BLaER1 (cell line): ENCODE data around the gene RBM33.
A peak's percentile ranks its signal among the peaks of the same experiment; 100 is the strongest.

Experiments used
- H3K27ac ChIP-seq: shearing (Covaris generic); formaldehyde crosslinking; 2 replicates; pipeline ENCODE4 v1.8.1; 2022
- H3K27me3 ChIP-seq: shearing (Covaris generic); formaldehyde crosslinking; 2 replicates; pipeline ENCODE4 v1.8.1; 2022
- H3K36me3 ChIP-seq: shearing (Covaris generic); formaldehyde crosslinking; 2 replicates; pipeline ENCODE4 v1.8.1; 2022
- H3K4me1 ChIP-seq: shearing (Covaris generic); formaldehyde crosslinking; 2 replicates; pipeline ENCODE4 v1.8.1; 2022
- H3K4me2 ChIP-seq: shearing (Covaris generic); formaldehyde crosslinking; 2 replicates; pipeline ENCODE4 v1.8.1; 2022
- H3K4me3 ChIP-seq: shearing (Covaris generic); formaldehyde crosslinking; 2 replicates; pipeline ENCODE4 v1.8.1; 2022
- H3K9ac ChIP-seq: shearing (Covaris generic); formaldehyde crosslinking; 2 replicates; pipeline ENCODE4 v1.8.1; 2022
- H3K9me3 ChIP-seq: shearing (Covaris generic); formaldehyde crosslinking; 2 replicates; pipeline ENCODE4 v1.8.1; 2022
- H4K20me1 ChIP-seq: shearing (Covaris generic); formaldehyde crosslinking; 2 replicates; pipeline ENCODE4 v1.8.1; 2022
- Cebpa-rat ChIP-seq: shearing (Covaris generic); IDR thresholded peaks from 2 replicates; pipeline ENCODE4 v1.8.1; 2022

Gene RBM33

DNA sequence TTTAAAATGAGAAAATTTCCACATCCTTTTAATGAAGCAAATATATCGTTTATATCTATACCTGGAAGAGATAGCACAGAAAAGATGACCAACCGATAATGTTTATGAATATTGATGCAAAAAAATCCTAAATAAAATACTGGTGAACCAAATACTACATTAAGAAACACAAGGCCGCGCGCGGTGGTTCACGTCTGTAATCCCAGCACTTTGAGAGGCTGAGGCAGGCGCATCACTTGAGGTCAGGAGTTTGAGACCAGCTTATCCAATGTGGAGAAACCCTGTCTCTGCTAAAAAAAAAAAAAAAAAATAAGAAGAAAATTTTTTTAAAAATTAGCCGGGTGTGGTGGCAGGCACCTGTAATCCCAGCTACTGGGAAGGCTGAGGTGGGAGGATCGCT lies 142.0 kb downstream of the RBM33 start:
- no peak overlapping the region for H3K4me2 ChIP-seq
- H3K27me3 ChIP-seq: peaks cover 21% of the 10 kb centered on the region
- TF ChIP-seq Cebpa-rat: no peak

DNA sequence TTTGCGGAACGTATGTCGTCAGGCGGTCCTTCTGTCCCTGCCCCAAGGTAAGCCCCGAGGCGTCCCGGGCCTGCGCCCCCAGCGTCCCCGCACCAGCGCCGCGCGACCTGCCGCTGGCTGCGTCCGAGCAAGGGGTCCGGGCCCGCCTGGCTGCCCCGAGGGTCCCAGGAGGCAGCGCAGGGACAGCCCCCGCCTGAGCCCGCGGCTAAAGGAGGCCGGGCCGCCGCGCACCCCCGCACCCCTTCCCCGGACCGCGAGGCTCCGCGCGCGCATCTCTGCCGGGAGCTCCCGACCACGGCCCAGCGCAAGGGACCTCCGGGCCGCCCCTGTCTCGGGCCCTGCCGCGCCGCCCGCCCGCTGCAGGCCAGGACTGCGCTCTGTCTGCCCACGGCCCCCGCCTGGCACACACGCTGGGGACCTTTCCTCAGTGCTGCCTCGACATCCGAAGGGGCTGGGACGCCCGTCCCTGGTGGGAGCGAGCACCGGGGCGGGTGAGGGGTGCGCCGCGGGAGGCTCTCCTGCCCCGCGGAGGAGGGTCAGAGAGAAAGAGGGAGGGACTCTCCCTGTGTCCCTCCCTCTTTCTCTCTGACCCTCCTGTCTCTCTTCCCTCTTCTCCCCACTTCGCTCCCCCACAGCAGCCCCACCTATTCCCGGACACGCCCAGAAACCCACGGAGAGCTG lies 142.8 kb downstream of the RBM33 start:
- H3K27me3 ChIP-seq: peaks cover 21% of the 10 kb centered on the region
- H3K4me1 ChIP-seq: peaks cover 12% of the 10 kb centered on the region
- H3K4me2 ChIP-seq: peak overlapping the region; percentile 59
- H4K20me1 ChIP-seq: peaks cover 35% of the 10 kb centered on the region
- H3K9me3 ChIP-seq: peaks cover 6% of the 10 kb centered on the region; the same call in 1 of the 2 replicates
- H3K4me3 ChIP-seq: no peak overlapping the region
- H3K9ac ChIP-seq: no peak overlapping the region
- no peak for TF ChIP-seq Cebpa-rat
- H3K27ac ChIP-seq: no peak overlapping the region
- H3K36me3 ChIP-seq: peaks cover 25% of the 10 kb centered on the region

More for the DNA sequence above, 142.0 kb downstream of the RBM33 start:
- no peak overlapping the region for H3K9ac ChIP-seq
- H3K4me1 ChIP-seq: peaks cover 12% of the 10 kb centered on the region
- H3K36me3 ChIP-seq: peaks cover 33% of the 10 kb centered on the region
- peaks cover 6% of the 10 kb centered on the region; the same call in 1 of the 2 replicates for H3K9me3 ChIP-seq
- H3K4me3 ChIP-seq: no peak overlapping the region
- H3K27ac ChIP-seq: no peak overlapping the region
- peaks cover 36% of the 10 kb centered on the region for H4K20me1 ChIP-seq

- H3K4me2 ChIP-seq: peak overlapping the region; percentile 17; the same call in 1 of the 2 replicates
- H3K9ac ChIP-seq: no peak overlapping the region
- H3K4me1 ChIP-seq: peaks cover 12% of the 10 kb centered on the region
- peaks cover 21% of the 10 kb centered on the region for H3K27me3 ChIP-seq
- no peak overlapping the region for H3K27ac ChIP-seq
- H3K4me3 ChIP-seq: no peak overlapping the region
- H3K9me3 ChIP-seq: peaks cover 6% of the 10 kb centered on the region; the same call in 1 of the 2 replicates
- H3K36me3 ChIP-seq: peaks cover 14% of the 10 kb centered on the region
- H4K20me1 ChIP-seq: peaks cover 22% of the 10 kb centered on the region
- no peak for TF ChIP-seq Cebpa-rat
Measured at GRCh38 chr7:155788616-155789000, 144.1 kb downstream of the RBM33 start.

DNA sequence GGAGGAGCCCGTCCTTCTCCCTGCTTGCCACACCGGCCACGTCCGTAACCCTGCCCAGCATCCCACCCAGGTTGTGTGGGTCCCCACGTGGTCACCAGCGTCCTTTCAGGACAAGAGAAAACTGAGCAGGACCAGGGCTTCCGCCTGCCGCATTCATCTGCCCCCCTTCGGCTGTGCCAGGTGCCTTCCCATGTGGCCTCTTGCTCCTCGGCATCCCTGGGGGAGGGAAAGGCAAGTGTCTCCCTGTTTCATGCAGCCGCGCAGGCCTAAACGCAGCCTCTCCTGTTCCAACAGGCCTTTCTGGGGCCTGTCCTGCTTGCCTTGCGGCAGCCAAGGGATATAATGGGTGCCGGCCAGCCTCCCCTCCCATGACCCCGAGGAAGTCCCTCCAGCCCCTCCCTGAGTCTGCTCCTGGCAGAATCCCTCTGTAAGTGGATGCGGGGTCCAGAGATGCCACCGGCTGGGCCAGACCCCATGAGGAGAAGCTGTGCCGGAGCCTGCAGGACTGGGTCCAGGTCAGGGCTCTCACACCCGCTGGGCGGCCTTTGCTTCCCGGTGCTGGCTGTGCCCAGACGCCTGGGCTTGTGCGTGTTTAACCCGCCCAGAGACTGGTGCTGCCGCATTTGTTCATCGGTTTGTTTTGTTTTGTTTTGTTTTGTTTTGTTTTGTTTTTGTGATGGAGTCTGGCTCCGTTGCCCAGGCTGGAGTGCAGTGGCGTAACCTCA lies 144.7 kb downstream of the RBM33 start:
- Histone ChIP-seq H4K20me1 (peaks cover 22% of the 10 kb centered on the region), H3K36me3 (peaks cover 8% of the 10 kb centered on the region), H3K4me3 (no peak overlapping the region), H3K9ac (no peak overlapping the region), H3K27ac (no peak overlapping the region), H3K4me1 (peaks cover 18% of the 10 kb centered on the region), H3K4me2 (0 out of 2 replicates have a peak overlapping the region, but pooled peaks have one; percentile 17), H3K9me3 (peaks cover 6% of the 10 kb centered on the region; the same call in 1 of the 2 replicates), H3K27me3 (peaks cover 21% of the 10 kb centered on the region)
- no peak for TF ChIP-seq Cebpa-rat

GRCh38 chr7:155790666-155791065 lies 146.2 kb downstream of the RBM33 start:
- Histone ChIP-seq H3K9ac (no peak overlapping the region), H3K4me1 (peaks cover 18% of the 10 kb centered on the region), H3K9me3 (peaks cover 6% of the 10 kb centered on the region; the same call in 1 of the 2 replicates), H4K20me1 (peaks cover 12% of the 10 kb centered on the region), H3K27me3 (peaks cover 21% of the 10 kb centered on the region), H3K27ac (no peak overlapping the region), H3K4me3 (no peak overlapping the region), H3K36me3 (no peaks in the 10 kb centered on the region), H3K4me2 (no peak overlapping the region)
- no peak for TF ChIP-seq Cebpa-rat

DNA sequence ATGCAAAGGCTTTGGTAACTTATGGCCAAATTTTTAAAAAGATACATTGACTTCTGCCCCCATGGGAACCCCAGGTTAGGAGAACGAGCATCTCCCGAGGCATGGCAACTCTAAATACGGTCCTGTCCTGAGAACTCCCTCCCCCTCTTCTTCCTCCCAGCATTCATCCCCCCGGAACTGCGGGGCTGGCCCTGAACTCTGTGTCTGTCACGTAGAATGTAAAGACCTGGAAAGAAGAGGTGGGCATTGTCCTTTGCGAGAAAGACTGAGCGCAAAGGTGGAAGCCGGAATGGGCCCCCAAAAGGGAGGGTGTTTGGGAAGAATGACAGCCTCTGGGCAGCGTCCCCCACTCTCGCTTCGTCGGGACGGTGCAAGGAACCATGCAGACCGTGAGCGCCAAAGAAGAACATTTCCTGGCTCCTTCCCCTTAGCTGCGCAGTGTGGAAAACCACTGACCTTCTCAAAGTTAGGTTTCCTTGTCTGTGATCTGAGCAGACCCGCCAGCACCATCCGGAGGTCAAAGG lies 146.8 kb downstream of the RBM33 start:
- H4K20me1 ChIP-seq: peaks cover 10% of the 10 kb centered on the region
- TF ChIP-seq Cebpa-rat: no peak
- H3K27me3 ChIP-seq: peaks cover 18% of the 10 kb centered on the region
- H3K4me1 ChIP-seq: peaks cover 18% of the 10 kb centered on the region
- no peaks in the 10 kb centered on the region for H3K36me3 ChIP-seq
- H3K27ac ChIP-seq: no peak overlapping the region
- H3K9ac ChIP-seq: no peak overlapping the region
- H3K4me2 ChIP-seq: no peak overlapping the region
- H3K9me3 ChIP-seq: peaks cover 6% of the 10 kb centered on the region; the same call in 1 of the 2 replicates
- H3K4me3 ChIP-seq: no peak overlapping the region

DNA sequence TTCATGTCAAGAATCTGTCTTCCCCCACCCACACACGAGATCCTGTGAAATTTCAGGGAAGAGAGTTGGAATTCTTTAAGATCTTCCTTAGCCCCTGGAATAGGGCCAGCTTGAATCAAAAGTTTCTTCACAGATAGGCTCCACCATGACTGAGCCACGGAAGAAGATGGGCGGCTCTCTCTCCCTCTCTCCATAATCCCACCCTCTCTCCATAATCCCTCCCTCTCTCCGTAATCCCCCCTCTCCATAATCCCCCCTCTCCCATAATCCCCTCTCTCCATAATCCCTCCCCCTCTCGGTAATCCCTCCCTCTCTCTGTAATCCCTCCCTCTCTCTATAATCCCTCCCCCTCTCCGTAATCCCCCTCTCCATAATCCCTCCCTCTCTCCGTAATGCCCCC lies 147.4 kb downstream of the RBM33 start:
- Histone ChIP-seq H3K9me3 (peaks cover 5% of the 10 kb centered on the region; the same call in 1 of the 2 replicates), H3K4me3 (no peak overlapping the region), H3K4me2 (no peak overlapping the region), H3K27ac (no peak overlapping the region), H3K9ac (no peak overlapping the region), H3K36me3 (no peaks in the 10 kb centered on the region), H3K27me3 (peaks cover 12% of the 10 kb centered on the region), H4K20me1 (peaks cover 6% of the 10 kb centered on the region), H3K4me1 (peaks cover 18% of the 10 kb centered on the region)
- TF ChIP-seq Cebpa-rat: no peak

DNA sequence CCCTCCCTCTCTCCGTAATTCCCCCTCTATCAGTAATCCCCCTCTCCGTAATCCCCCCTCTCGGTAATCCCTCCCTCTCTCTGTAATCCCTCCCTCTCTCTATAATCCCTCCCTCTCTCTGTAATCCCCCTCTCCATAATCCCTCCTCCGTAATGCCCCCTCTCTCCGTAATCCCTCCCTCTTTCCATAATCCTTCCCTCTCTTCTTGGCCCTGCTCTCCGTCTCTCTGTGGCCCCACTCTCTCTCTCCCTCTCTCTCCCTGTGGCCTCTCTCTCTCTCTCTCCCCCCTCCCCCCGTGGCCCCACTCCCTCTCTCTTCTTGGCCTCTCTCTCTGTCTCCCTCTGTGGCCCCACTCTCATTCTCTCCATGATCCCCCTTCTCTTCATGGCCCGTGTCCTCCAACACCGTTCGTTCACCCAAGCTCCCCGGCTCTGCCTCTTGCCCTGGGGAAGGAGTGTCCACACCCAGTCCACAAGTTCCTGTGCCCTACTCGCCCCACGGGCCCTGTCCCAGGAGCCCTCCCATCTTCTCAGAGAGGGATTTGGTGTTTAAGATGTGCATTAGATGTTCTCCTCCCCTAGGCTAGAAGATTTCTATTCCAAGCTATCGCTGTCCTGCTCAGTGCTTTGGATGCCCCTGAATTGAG lies 148.0 kb downstream of the RBM33 start:
- Histone ChIP-seq H3K4me3 (no peak overlapping the region), H3K9me3 (no peaks in the 10 kb centered on the region), H3K36me3 (no peaks in the 10 kb centered on the region), H3K4me1 (peaks cover 16% of the 10 kb centered on the region), H3K9ac (no peak overlapping the region), H3K27me3 (peaks cover 6% of the 10 kb centered on the region), H4K20me1 (peaks cover under 1% of the 10 kb centered on the region; the same call in 1 of the 2 replicates), H3K27ac (no peak overlapping the region), H3K4me2 (no peak overlapping the region)
- no peak for TF ChIP-seq Cebpa-rat

DNA sequence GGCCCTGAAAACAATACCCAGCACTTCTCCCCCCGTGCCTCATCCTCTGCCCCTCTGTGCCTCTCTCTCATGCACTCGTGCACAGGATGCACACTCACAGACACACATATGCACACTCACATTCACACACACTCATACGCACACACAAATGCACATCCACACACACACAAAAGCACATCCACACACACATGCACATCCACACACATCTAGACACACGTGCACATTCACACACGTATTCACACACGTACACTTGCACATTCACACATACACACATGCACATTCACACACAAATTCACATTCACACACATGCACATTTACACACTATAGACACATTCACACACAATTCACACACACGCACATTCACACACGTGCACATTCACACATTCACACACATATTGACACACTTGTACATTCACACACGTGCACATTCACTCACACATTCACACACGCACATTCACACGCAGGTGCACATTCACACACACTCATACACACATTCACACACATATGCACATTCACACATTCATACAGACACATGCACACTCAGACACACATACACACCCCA lies 148.6 kb downstream of the RBM33 start:
- H3K27ac ChIP-seq: no peak overlapping the region
- no peaks in the 10 kb centered on the region for H3K9me3 ChIP-seq
- no peak overlapping the region for H3K4me3 ChIP-seq
- no peak overlapping the region for H3K9ac ChIP-seq
- TF ChIP-seq Cebpa-rat: no peak
- no peaks in the 10 kb centered on the region for H3K36me3 ChIP-seq
- H4K20me1 ChIP-seq: no peaks in the 10 kb centered on the region
- peaks cover 16% of the 10 kb centered on the region for H3K4me1 ChIP-seq
- H3K27me3 ChIP-seq: no peaks in the 10 kb centered on the region
- H3K4me2 ChIP-seq: no peak overlapping the region
